Breast epithelium (tissue), 3 donors: Measurements from ENCODE around the gene BBX.

Experiments
- CTCF ChIP-seq, 3 donors: fragments of 450-650 bp; IDR thresholded peaks; one replicate each; pipeline ENCODE4 v1.5.1; 2016 to 2017; ENCODE audit warnings: antibody characterized with exemption in 3 of 3, mild to moderate bottlenecking in 3 of 3, moderate library complexity in 3 of 3
- POLR2AphosphoS5 ChIP-seq, 3 donors: sonication (generic); formaldehyde crosslinking; IDR thresholded peaks; one replicate each; pipeline ENCODE4 v1.6.1; 2017; ENCODE audit warnings: antibody characterized with exemption in 3 of 3

DNA sequence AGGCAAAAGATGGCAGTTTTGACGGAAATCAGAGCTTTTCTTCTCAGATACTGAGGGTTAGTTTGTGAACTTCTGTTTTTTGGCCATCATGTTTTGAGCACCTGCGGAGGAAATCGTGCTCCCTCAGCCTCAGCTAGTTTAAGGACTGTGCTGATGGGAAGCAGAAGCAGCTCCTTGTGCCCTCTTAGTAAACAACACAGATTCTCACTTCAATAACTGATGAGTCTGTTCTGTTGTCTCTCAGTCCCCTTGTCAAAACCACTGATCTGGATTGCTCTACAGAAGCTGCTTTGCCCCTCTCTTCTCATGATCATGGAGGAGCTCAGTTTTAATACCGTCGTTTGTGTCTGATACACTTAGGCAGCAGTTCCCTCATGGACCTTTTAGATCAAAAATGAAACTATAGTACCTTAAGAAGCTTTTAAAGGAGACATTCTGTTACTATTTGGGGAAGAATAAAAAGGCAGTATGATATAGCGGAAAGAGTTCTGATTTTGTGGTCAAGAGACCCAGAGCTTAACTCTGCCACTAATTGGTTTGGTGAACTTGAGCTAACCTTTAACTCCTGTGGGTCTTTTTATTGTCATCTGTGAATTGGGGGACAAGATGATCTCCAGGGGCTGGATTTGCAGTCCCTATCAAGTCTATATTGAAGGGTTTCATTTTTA, 152.6 kb downstream of the BBX start:
- no peak for TF ChIP-seq CTCF (IDR thresholded peaks at IDR 0.05)
- no peak for TF ChIP-seq POLR2AphosphoS5 (IDR thresholded peaks at IDR 0.05)
